Peyer's patch (tissue), 4 donors: ENCODE results near the gene ELAPOR1. TPM values are rescaled to one million over a fixed set of nuclear protein-coding genes. Genes with fewer than 3 reads are reported as not detected.

Source experiments
- DNase-seq, 3 donors: peaks; one replicate each; pipeline ENCODE4 v3.0.0-alpha.2; 2017 to 2019
- H3K27ac ChIP-seq, 4 donors: fragments of 200-600 bp; sonication (generic); one replicate each; pipeline ENCODE4 v1.5.1; 2016 to 2019
- H3K27me3 ChIP-seq, 2 donors: fragments of 200-600 bp; sonication (generic); one replicate each; pipeline ENCODE4 v1.5.1; 2019
- H3K36me3 ChIP-seq, 3 donors: fragments of 200-600 bp; sonication (generic); one replicate each; pipeline ENCODE4 v1.5.1; 2016 to 2019
- H3K4me1 ChIP-seq, 4 donors: fragments of 200-600 bp; sonication (generic); one replicate each; pipeline ENCODE4 v1.5.1; 2016 to 2019
- H3K4me3 ChIP-seq, 4 donors: fragments of 200-600 bp; sonication (generic); 1 replicate in 3 of 4; 2 replicates in 1 of 4; pipeline ENCODE4 v1.5.1; 2016 to 2019; ENCODE audit warnings: mild to moderate bottlenecking in 1 of 4
- H3K9me3 ChIP-seq, 4 donors: fragments of 200-600 bp; sonication (generic); one replicate each; pipeline ENCODE4 v1.5.1; 2016 to 2019; ENCODE audit warnings: mild to moderate bottlenecking in 1 of 4
- POLR2A ChIP-seq, 2 donors: fragments of 450-650 bp; IDR thresholded peaks; one replicate each; pipeline ENCODE4 v1.5.1; 2017; ENCODE audit warnings: antibody characterized with exemption in 2 of 2, mild to moderate bottlenecking in 2 of 2, moderate library complexity in 2 of 2
- total RNA-seq, 4 donors: library from RNA; depleted of rRNA; stranded (reverse); fragments of >200 nt; gene quantifications; one replicate each; pipeline ENCODE4 v1.1.0, GENCODE V29; 2016
- TF ChIP-seq, protein P1 (sequence below), 6 experiments: fragments of 450-650 bp in 4 of 6; fragments of 200-600 bp in 2 of 6; sonication (generic) in 1 of 6; IDR thresholded peaks; one replicate each; pipeline ENCODE4 v1.5.1; 2017 to 2019; ENCODE audit warnings: antibody characterized with exemption in 6 of 6, mild to moderate bottlenecking in 3 of 6, moderate library complexity in 1 of 6

Gene ELAPOR1
- total RNA-seq, 4 donors from 2014 or later, result 57.8 to 138 (median 98.0) TPM

DNA sequence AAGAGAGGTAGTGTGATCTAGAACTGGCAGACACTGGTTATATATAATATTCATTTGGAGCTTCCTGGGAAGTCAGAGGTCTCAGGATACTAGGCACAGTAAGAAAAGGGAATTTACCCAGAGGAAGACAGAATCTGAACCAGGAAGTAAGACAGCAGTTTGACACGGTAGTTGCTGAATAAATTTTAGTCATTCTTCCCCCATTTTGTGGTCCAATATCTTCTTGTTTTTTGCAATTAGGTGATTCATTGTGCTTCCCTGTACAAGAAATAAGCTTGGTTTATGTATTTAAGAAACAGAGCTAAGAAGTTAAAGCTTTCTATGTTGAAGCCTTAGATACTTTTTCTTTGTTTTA is 22.1 kb upstream of the ELAPOR1 start:
- Histone ChIP-seq H3K4me3 (peak overlapping the region; percentile 68 to 98 (median 82)), H3K27me3 (no peaks in the 10 kb centered on the region), H3K27ac (peak overlapping the region; percentile 90 to 99 (median 96)), H3K4me1 (peaks cover 0 to 35% (median 0%) of the 10 kb centered on the region in 4 donors), H3K9me3 (no peaks in the 10 kb centered on the region), H3K36me3 (peaks cover 0 to 27% (median 0%) of the 10 kb centered on the region in 3 donors)
- DNase-seq, result no peak
- TF ChIP-seq, protein P1, sequence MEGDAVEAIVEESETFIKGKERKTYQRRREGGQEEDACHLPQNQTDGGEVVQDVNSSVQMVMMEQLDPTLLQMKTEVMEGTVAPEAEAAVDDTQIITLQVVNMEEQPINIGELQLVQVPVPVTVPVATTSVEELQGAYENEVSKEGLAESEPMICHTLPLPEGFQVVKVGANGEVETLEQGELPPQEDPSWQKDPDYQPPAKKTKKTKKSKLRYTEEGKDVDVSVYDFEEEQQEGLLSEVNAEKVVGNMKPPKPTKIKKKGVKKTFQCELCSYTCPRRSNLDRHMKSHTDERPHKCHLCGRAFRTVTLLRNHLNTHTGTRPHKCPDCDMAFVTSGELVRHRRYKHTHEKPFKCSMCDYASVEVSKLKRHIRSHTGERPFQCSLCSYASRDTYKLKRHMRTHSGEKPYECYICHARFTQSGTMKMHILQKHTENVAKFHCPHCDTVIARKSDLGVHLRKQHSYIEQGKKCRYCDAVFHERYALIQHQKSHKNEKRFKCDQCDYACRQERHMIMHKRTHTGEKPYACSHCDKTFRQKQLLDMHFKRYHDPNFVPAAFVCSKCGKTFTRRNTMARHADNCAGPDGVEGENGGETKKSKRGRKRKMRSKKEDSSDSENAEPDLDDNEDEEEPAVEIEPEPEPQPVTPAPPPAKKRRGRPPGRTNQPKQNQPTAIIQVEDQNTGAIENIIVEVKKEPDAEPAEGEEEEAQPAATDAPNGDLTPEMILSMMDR (IDR thresholded peaks at IDR 0.05), result no peak
- TF ChIP-seq POLR2A (IDR thresholded peaks at IDR 0.05), result no peak

DNA sequence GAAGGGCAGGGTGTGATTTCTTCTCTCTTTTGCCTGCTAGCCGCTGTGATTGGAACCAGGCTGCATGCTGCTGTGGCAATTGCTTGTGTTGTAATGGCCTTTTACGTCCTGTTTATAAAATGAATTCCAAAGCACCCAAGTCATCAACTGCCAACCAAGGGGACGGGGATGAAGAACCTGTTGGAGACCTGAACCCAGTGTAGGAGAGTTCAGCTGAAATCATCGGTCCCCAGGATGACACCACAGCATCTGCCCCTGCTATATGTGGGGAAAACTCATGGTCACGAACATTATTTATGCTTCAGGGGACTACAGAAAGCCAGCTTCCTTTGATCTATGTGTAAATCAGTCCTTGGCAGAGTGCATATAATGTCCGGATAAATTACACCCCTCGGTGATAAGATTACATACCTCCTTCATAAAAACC is 19.5 kb upstream of the ELAPOR1 start:
- Histone ChIP-seq H3K27ac (peak overlapping the region in 1 of 4 donors; percentile 55), H3K36me3 (peaks cover 0 to 27% (median 0%) of the 10 kb centered on the region in 3 donors), H3K4me3 (no peak overlapping the region), H3K9me3 (no peaks in the 10 kb centered on the region), H3K4me1 (peaks cover 0 to 35% (median 0%) of the 10 kb centered on the region in 4 donors), H3K27me3 (no peaks in the 10 kb centered on the region)
- DNase-seq, result no peak
- no peak for TF ChIP-seq POLR2A (IDR thresholded peaks at IDR 0.05)
- TF ChIP-seq, protein P1 (IDR thresholded peaks at IDR 0.05), result no peak

DNA sequence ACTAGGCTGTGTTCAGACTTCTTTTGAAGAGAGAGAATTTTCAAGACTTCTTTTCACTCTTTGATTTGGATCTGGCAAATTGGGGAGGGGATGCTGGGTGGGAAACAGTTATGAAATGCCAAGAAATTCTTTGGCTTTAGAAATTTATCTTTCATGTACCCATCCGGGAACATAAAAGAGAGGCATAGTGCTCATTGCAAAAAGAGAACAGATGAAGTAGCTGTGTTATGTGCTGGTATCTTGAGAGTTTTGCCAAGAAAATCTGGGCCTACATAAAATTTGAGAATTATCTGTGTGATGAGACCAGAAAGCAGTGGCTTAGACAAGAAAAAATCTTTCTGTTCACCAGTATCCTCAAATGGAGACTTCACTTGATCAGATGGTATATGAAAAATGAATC is 19.0 kb upstream of the ELAPOR1 start:
- no peak for DNase-seq
- no peaks in the 10 kb centered on the region for H3K27me3 ChIP-seq
- H3K36me3 ChIP-seq, result peaks cover 0 to 27% (median 0%) of the 10 kb centered on the region in 3 donors
- H3K27ac ChIP-seq, result peak overlapping the region in 1 of 4 donors; percentile 55
- no peak overlapping the region for H3K4me3 ChIP-seq
- TF ChIP-seq, protein P1 (IDR thresholded peaks at IDR 0.05), result no peak
- TF ChIP-seq POLR2A (IDR thresholded peaks at IDR 0.05), result no peak
- H3K4me1 ChIP-seq, result peaks cover 0 to 33% (median 0%) of the 10 kb centered on the region in 4 donors
- H3K9me3 ChIP-seq, result no peaks in the 10 kb centered on the region

DNA sequence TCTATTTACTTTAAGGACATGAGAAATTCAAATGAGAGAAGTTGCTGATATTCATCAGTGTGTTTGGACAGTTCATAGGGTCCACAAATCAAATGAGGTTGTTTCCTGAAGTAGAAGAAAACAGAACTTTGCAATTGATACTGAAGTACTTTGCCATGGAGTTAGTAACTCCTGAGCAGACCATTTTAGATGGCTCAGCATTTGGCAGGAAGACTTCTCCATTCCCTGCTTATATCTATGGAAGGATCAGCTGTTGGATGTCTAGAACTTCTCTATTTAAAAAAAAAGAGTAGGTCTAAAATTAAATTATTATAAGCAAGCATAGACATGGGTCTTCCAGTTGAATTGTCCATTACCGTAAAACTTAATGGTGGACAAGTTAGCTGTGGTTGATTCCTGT is 18.3 kb upstream of the ELAPOR1 start:
- H3K27ac ChIP-seq, result no peak overlapping the region
- no peak for DNase-seq
- no peaks in the 10 kb centered on the region for H3K27me3 ChIP-seq
- peaks cover 0 to 27% (median 0%) of the 10 kb centered on the region in 3 donors for H3K36me3 ChIP-seq
- peaks cover 0 to 29% (median 0%) of the 10 kb centered on the region in 4 donors for H3K4me1 ChIP-seq
- H3K9me3 ChIP-seq, result no peaks in the 10 kb centered on the region
- TF ChIP-seq, protein P1 (IDR thresholded peaks at IDR 0.05), result no peak
- H3K4me3 ChIP-seq, result no peak overlapping the region

DNA sequence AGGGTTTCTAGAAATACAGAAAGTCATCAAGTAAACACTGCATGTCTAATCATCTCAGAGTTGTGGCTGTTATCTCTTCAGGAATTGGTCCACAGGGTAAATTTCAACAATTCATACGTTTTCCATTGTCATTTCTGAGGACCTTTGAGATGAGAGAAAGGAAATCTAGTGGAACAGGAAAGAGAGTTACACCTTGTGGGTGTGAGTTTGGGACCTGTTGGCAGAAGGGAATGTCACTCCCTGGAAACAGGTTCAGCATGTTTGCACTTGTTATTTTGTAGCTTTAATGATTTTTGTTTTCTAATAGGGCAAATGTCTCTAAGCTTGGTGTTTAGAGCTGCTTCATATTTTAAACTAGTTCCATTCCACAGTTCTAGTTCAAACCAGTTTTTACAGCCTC is 17.8 kb upstream of the ELAPOR1 start:
- peaks cover 0 to 27% (median 0%) of the 10 kb centered on the region in 3 donors for H3K36me3 ChIP-seq
- H3K9me3 ChIP-seq, result no peaks in the 10 kb centered on the region
- DNase-seq, result no peak
- no peak overlapping the region for H3K4me3 ChIP-seq
- no peak overlapping the region for H3K27ac ChIP-seq
- no peaks in the 10 kb centered on the region for H3K27me3 ChIP-seq
- TF ChIP-seq POLR2A (IDR thresholded peaks at IDR 0.05), result no peak
- TF ChIP-seq, protein P1 (IDR thresholded peaks at IDR 0.05), result no peak
- peaks cover 0 to 31% (median 0%) of the 10 kb centered on the region in 4 donors for H3K4me1 ChIP-seq
